Suprapubic skin (tissue), 4 donors: ENCODE data around the gene PHLDA3.

Experiments used
- CTCF ChIP-seq, 2 donors: fragments of 200-600 bp in 1 of 2; fragments of 450-650 bp in 1 of 2; sonication (generic) in 1 of 2; IDR thresholded peaks; one replicate each; pipeline ENCODE4 v1.5.1; 2016 to 2019; ENCODE audit warnings: antibody characterized with exemption in 2 of 2, mild to moderate bottlenecking in 1 of 2, moderate library complexity in 1 of 2
- POLR2A ChIP-seq, 2 donors: fragments of 450-650 bp; IDR thresholded peaks; one replicate each; pipeline ENCODE4 v1.6.1; 2017; ENCODE audit warnings: antibody characterized with exemption in 2 of 2, mild to moderate bottlenecking in 2 of 2, moderate library complexity in 2 of 2
- POLR2AphosphoS5 ChIP-seq, 3 donors: sonication (generic); formaldehyde crosslinking; IDR thresholded peaks; one replicate each; pipeline ENCODE4 v1.6.1; 2017; ENCODE audit warnings: antibody characterized with exemption in 3 of 3

DNA sequence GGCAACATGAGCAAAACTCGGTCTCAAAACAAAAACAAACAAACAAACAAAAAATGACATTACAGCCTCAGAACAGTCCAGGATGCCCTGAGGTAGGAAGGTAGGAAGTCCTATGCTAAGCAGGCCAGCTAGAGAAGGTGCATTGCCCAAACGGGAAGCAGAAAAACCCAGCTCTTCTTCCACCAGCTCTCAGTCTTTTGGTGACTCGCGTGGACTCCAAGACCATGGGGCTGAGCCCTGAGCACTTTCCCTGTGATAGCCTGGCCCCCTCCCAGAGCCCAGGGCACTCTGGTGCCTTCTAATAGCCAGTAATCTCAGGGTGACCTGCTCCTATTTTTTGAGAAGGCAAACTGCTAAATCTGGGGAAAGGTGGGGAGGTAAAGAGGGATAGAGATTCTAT lies 16.1 kb downstream of the PHLDA3 start:
- TF ChIP-seq POLR2A (IDR thresholded peaks at IDR 0.05), result no peak
- TF ChIP-seq CTCF (IDR thresholded peaks at IDR 0.05), result no peak
- TF ChIP-seq POLR2AphosphoS5 (IDR thresholded peaks at IDR 0.05), result no peak
